Uterus (tissue), 2 donors: ENCODE results near the gene SNURF.

Experiments used
- CTCF ChIP-seq, 4 experiments: fragments of 200-600 bp in 2 of 4; fragments of 450-650 bp in 2 of 4; sonication (generic) in 2 of 4; IDR thresholded peaks; one replicate each; pipeline ENCODE4 v1.5.1; 2016 to 2019; ENCODE audit warnings: antibody characterized with exemption in 4 of 4, mild to moderate bottlenecking in 2 of 4, moderate library complexity in 1 of 4
- POLR2A ChIP-seq, 2 donors: fragments of 450-650 bp; IDR thresholded peaks; one replicate each; pipeline ENCODE4 v1.6.1; 2016; ENCODE audit warnings: antibody characterized with exemption in 2 of 2, mild to moderate bottlenecking in 1 of 2, moderate library complexity in 1 of 2

GRCh38 chr15:24966364-24967103 is 11.7 kb downstream of the SNURF start:
- TF ChIP-seq CTCF (IDR thresholded peaks at IDR 0.05) (no peak), POLR2A (IDR thresholded peaks at IDR 0.05) (no peak)
